GM21528 (cell line): ENCODE measurements around the gene MSRB1.

Experiments used
- ATAC-seq: cut with Tn5 transposase; IDR thresholded peaks from one replicate; pipeline ENCODE4 v1.9.1; 2021; ENCODE audit warnings: mild to moderate bottlenecking, moderate library complexity; ENCODE audit not compliant: unreplicated experiment, low FRiP score

The MSRB1 gene

DNA sequence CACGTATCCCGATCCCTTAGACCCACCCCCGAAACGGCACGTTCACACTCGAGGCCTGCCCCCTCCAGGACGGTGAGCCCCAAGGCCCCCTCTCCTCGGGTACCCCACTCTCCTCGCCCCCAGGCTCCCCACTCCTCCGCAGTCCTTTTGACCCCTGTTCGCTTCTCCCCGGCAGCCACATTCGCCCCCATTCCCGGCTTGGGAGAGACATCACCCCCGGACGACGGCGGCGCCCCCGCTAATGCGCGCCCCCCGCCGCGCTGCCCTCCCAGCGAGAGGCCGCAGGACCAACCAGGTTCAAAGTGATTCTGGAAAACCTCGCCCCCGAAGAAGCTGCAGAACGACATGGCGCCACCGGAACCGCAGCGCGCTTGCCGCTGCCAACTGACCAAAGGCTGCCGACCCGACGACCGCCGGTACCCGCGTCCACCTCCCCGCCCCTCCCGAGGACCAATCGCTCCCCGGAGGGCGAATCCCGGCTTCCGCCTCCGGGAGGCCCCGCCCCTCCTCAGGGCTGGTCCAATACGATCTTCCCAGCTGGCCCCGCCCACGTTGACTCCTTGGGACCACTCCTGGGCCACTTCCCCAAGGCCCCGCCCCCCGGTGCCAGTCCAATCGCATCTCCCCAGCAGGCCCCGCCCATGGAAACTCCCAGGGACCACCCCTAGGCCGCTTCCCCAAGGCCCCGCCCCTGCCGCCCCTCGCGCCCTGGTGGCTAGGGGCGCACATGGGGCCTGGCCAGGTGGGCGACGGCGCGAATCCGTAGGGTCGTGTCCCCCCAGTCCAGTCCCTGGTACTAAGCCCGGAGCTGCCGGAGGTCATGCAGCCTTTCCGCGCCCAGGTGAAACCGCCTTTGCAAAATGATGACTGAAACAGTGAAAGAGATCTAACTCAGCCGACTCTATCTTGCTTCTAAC, at the start of gene MSRB1:
MSRB1 (minus strand) TSS at position 390 of the 917 bp plus-strand sequence; CDS start at position 347, 43 bp downstream.
- ATAC-seq: peak; percentile 89

DNA sequence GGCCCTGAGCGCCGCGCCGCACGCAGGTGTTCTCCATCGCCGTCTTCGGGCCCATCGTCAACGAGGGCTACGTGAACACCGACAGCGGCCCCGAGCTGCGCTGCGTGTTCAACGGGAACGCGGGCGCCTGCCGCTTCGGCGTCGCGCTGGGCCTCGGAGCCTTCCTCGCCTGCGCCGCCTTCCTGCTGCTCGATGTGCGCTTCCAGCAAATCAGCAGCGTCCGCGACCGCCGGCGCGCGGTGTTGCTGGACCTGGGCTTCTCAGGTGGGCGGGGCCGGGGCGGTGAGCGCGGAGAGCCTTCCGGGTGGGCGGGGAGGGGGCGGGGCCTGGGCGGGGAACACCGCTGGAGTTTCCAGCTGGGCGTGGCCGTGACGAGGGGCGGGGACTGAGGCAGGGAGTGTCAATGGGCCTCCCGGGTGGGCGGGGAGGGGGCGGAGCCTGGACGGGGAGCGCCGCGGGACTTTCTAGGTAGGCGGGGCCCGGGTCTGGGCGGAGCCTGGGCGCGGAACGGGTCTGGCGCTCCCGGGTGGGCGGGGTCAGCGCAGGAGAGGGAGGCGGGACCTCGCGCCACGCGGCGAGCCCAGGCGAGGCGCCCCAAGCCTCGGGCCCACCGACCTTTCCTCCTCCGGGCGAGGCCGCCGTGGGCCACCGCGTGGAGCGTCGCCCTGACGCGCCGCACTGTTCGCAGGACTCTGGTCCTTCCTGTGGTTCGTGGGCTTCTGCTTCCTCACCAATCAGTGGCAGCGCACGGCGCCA, 49.1 kb upstream of the MSRB1 start:
- ATAC-seq: peak; percentile 41

DNA sequence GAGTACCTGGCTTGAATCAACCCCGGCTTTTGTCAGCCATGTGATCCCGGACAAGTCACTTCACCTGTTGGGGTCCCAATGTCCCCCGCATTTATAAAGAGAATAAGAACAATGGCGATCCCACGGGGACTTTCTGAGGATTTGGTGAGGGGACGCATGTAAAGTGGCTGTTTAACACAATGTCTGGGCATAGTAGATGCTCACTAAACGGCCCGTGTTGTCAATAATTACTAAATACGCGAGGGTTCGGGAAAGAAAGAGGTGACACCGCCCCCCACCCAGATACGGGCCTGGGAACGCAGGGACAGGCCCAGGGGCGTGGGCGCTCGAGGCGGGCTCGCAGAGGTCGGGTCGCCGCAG, 48.6 kb upstream of the MSRB1 start:
- ATAC-seq: no peak

DNA sequence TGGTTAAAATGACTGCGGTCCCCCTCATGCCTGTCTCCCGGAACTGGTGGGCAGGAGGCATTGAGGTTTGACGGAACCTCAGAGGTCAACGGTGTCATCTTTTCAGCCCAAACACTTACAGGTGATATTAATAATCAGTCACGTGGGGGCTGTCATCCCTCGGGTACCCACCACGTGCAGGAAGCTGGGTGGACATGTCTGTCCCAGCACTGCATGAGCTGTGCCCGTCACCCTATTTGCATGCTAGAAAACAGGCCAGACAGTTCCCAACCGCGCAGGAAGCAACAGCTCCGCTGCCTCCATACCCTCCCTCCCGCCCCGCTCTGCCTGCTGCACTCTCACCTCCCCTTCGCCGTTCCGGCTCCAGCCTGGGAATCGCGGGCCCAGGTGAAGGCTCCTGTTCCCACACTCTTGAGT, 48.1 kb upstream of the MSRB1 start:
- no peak for ATAC-seq

GRCh38 chr16:1990351-1991134, 47.5 kb upstream of the MSRB1 start:
- no peak for ATAC-seq

GRCh38 chr16:1990101-1990350, 47.0 kb upstream of the MSRB1 start:
- ATAC-seq: no peak

GRCh38 chr16:1989209-1990100, 46.5 kb upstream of the MSRB1 start, which contains the start of gene SYNGR3:
TSS of gene SYNGR3 (plus strand) at chr16:1989970. CDS start at chr16:1990103, 133 bp downstream.
- ATAC-seq: no peak

DNA sequence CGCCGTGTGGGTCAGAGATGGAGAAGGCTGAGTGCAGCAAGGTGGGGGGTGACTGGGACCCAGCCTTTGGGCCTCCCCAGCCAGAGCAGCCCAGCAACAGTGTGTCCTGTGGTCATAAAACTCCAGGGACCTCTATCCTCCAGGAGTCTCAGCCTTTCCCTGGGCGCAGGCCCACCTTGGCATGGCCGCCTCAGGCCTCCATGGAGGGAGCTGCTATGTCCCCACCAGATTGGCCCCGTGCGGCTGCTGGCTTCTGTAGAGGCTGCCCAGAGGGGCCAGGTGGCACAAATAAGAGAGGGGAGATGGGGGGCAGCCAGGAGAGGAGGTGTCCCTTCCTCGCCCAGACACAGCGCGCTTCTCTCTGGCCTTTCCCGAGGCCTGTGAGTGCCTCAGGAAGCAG, 44.2 kb upstream of the MSRB1 start:
- no peak for ATAC-seq

- ATAC-seq: no peak
Observed at GRCh38 chr16:1985466-1986150, 42.6 kb upstream of the MSRB1 start.

- no peak for ATAC-seq
Observed at GRCh38 chr16:1984347-1985225, 41.6 kb upstream of the MSRB1 start.

- ATAC-seq: peak; percentile 65
Observed at GRCh38 chr16:1983544-1984346, 40.7 kb upstream of the MSRB1 start, which contains the start of gene GFER. TSS of gene GFER (plus strand) at chr16:1984193. CDS start at chr16:1984219, 26 bp downstream.

GRCh38 chr16:1982991-1983543, 40.1 kb upstream of the MSRB1 start:
- ATAC-seq: peak; percentile 33

- ATAC-seq: no peak
Observed at GRCh38 chr16:1982013-1982433, 39.0 kb upstream of the MSRB1 start.

GRCh38 chr16:1981398-1981836, 38.4 kb upstream of the MSRB1 start, which contains the start of gene NOXO1:
TSS of gene NOXO1 (minus strand) at chr16:1981469. CDS start at chr16:1981179, 290 bp downstream.
- no peak for ATAC-seq

- ATAC-seq: no peak
Observed at GRCh38 chr16:1980770-1981087, 37.7 kb upstream of the MSRB1 start.

DNA sequence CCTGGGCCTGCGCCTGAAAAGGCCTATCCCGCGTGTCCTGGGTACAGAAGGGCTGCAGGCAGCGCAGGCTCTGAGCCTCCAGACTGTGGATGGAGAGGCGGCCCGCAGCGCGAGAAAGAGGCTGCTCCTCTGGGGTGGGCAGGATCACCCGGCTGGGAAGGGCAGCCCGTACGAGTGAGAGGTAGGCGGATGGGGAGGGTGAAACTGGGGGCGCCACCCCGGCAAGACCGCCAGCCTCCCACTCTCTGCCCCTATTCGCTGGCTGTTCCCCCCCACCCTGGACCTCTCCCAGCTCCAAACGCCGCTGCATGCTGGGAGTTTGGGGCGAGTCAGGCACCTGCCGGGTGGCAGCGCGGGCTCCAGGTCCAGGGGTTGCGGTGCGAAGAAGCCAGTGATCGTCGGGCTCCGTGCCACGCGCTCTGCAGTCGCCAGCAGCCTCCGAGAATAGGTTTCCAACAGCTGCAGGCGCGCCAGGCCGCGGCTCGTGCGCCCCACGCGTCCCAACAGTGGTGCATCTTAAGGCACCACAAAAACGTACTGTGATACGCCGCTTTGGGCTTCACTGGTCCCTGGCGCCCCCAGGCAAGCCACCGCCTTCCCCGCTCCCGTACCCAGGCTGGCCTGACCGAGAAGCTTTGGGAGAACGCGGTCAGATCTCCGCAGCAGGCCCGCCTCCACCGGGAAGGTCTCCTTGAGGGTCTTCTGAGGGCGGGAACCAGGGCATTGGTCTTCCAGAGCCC, 37.2 kb upstream of the MSRB1 start:
- ATAC-seq: no peak
